Brain microvascular endothelial cell (primary cell): ENCODE measurements around the gene USP11.

Source experiments
- DNase-seq: peaks from one replicate; pipeline ENCODE4 v3.0.0-alpha.2; 2020
- H3K27ac ChIP-seq: fragments of 250-450 bp; sonication (Bioruptor Pico); 2 replicates; pipeline ENCODE4 v1.5.1; 2020; ENCODE audit warnings: mild to moderate bottlenecking, moderate library complexity
- H3K27me3 ChIP-seq: fragments of 250-450 bp; sonication (Bioruptor Pico); replicated peaks from 2 replicates; pipeline ENCODE4 v1.5.1; 2020; ENCODE audit warnings: mild to moderate bottlenecking
- H3K36me3 ChIP-seq: fragments of 250-450 bp; sonication (Bioruptor Pico); replicated peaks from 2 replicates; pipeline ENCODE4 v1.5.1; 2020; ENCODE audit warnings: mild to moderate bottlenecking
- H3K4me3 ChIP-seq: 2 replicates; pipeline ENCODE4 v1.5.1; 2011; ENCODE audit warnings: low read depth, mild to moderate bottlenecking, control low read depth, low read length, moderate library complexity
- in situ Hi-C: cut with HindIII; loops from 2 replicates; pipeline ENCODE4 v1.10.0; 2017; ENCODE audit warnings: low sequenced_read_pairs, low pct_ligation_motif_present
- TF ChIP-seq, protein P1 (sequence below): IDR thresholded peaks from 2 replicates; pipeline ENCODE4 v1.5.1; 2011; ENCODE audit warnings: low read depth, mild to moderate bottlenecking, moderate library complexity, low read length, control low read depth, inconsistent platforms; ENCODE audit errors: missing control alignments

The USP11 gene

DNA sequence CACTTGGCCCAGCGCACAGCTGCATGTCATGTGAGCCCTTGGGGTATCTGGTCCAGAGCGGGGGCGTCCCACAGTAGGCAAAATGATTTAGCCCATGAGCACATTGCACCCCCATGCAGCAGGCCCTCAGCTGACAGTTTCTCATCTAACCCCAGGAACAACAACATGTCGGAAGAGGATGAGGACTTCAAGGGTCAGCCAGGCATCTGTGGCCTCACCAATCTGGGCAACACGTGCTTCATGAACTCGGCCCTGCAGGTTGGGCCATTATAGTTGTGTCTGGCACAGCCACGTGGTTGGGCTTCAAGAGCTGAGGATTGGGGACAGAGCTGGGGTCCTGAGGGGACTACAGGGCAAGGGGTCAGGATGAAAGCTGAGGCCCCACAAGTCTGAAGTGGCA, 7.8 kb downstream of the USP11 start:
- TF ChIP-seq, protein P1, sequence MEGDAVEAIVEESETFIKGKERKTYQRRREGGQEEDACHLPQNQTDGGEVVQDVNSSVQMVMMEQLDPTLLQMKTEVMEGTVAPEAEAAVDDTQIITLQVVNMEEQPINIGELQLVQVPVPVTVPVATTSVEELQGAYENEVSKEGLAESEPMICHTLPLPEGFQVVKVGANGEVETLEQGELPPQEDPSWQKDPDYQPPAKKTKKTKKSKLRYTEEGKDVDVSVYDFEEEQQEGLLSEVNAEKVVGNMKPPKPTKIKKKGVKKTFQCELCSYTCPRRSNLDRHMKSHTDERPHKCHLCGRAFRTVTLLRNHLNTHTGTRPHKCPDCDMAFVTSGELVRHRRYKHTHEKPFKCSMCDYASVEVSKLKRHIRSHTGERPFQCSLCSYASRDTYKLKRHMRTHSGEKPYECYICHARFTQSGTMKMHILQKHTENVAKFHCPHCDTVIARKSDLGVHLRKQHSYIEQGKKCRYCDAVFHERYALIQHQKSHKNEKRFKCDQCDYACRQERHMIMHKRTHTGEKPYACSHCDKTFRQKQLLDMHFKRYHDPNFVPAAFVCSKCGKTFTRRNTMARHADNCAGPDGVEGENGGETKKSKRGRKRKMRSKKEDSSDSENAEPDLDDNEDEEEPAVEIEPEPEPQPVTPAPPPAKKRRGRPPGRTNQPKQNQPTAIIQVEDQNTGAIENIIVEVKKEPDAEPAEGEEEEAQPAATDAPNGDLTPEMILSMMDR: no peak
- H3K27me3 ChIP-seq: no peaks in the 10 kb centered on the region
- DNase-seq: no peak
- no peak overlapping the region for H3K4me3 ChIP-seq
- in situ Hi-C loops: no loop called here
- H3K27ac ChIP-seq: no peak overlapping the region
- peaks cover 15% of the 10 kb centered on the region for H3K36me3 ChIP-seq

DNA sequence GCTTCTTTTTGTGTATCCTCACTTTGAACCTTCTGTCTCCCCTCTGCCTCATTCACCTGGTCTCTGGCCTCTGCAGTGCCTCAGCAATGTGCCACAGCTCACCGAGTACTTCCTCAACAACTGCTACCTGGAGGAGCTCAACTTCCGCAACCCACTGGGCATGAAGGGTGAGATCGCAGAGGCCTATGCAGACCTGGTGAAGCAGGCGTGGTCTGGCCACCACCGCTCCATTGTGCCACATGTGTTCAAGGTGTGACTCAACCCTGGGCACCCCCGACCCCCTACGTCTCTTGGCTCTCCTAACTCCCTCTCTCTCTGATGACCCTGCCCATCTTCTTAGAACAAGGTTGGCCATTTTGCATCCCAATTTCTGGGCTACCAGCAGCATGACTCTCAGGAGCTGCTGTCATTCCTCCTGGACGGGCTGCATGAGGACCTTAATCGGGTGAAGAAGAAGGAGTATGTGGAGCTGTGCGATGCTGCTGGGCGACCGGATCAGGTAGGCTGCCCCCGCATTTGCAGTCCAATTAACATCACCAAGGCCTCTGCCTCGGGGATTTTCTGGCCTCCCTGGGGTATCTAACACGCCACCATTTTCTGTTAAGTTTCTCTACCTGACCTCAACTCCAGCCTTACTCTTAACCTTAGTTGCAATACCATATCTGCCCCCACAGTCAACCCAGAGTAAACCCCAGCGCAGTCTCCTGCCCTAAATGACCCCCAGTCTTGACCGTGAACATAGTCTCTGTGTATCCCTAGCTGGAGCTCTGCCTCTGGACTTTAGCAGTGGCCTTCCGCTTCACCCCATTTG, 8.6 kb downstream of the USP11 start:
- H3K36me3 ChIP-seq: peaks cover 21% of the 10 kb centered on the region
- H3K4me3 ChIP-seq: no peak overlapping the region
- TF ChIP-seq, protein P1: no peak
- no peaks in the 10 kb centered on the region for H3K27me3 ChIP-seq
- no peak overlapping the region for H3K27ac ChIP-seq
- in situ Hi-C loops: no loop called here
- DNase-seq: no peak

DNA sequence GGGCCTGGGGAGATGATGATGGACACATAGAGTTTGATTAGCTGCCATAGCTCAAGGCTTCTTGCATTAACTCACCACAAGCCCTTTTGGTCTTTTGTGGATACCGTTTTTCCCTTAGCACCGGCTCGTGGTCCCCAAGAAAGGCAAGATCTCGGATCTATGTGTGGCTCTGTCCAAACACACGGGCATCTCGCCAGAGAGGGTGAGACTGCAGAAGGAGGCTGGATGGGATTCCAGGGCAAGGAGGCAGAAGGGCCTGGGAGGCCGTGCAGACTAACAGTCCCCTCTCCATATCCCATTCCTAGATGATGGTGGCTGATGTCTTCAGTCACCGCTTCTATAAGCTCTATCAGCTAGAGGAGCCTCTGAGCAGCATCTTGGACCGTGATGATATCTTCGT, 9.5 kb downstream of the USP11 start:
- Histone ChIP-seq H3K4me3 (no peak overlapping the region), H3K27me3 (no peaks in the 10 kb centered on the region), H3K36me3 (peaks cover 21% of the 10 kb centered on the region), H3K27ac (no peak overlapping the region)
- DNase-seq: no peak
- in situ Hi-C loops: no loop called here
- TF ChIP-seq, protein P1: no peak

DNA sequence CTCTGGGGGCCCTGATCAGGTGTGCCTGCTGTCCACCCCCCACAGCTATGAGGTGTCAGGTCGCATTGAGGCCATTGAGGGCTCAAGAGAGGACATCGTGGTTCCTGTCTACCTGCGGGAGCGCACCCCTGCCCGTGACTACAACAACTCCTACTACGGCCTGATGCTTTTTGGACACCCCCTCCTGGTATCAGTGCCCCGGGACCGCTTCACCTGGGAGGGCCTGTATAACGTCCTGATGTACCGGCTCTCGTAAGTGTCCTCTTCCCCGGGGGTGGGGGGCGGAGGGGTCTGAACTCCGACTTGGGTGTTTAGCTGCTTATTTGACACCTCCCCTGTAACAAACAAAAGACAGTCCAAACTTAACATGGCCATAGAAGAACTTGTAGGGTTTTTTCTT, 10.5 kb downstream of the USP11 start:
- Histone ChIP-seq H3K27me3 (no peaks in the 10 kb centered on the region), H3K36me3 (peaks cover 21% of the 10 kb centered on the region), H3K27ac (no peak overlapping the region), H3K4me3 (no peak overlapping the region)
- DNase-seq: no peak
- in situ Hi-C loops: no loop called here
- TF ChIP-seq, protein P1: no peak

DNA sequence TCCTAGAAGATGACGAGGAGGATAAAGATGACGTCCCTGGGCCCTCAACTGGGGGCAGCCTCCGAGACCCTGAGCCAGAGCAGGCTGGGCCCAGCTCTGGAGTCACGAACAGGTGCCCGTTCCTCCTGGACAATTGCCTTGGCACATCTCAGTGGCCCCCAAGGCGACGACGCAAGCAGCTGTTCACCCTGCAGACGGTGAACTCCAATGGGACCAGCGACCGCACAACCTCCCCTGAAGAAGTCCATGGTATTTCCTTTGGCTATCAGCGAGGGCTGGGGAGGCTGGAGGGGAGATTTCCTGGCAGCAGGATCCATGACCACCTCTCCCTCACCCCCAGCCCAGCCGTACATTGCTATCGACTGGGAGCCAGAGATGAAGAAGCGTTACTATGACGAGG, 11.9 kb downstream of the USP11 start:
- H3K4me3 ChIP-seq: no peak overlapping the region
- peaks cover 21% of the 10 kb centered on the region for H3K36me3 ChIP-seq
- in situ Hi-C loops: no loop called here
- H3K27me3 ChIP-seq: no peaks in the 10 kb centered on the region
- H3K27ac ChIP-seq: no peak overlapping the region
- no peak for DNase-seq
- TF ChIP-seq, protein P1: no peak

DNA sequence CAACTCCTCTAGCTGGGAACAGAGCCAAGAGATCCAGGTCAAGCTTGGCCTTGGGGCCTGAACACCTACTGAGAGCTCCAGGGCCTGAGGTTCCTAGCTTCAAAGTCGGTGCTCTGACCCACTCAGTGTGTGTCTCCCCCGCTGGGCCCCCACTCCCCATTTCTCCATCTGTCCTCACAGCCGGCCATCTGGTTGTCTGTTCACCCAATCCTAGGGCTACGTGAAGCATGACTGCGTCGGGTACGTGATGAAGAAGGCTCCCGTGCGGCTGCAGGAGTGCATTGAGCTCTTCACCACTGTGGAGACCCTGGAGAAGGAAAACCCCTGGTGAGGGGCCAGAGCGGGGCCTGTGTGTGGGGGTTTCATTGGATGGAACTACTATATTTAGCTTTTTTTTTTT, 12.3 kb downstream of the USP11 start:
- no peak overlapping the region for H3K4me3 ChIP-seq
- DNase-seq: no peak
- no peaks in the 10 kb centered on the region for H3K27me3 ChIP-seq
- H3K36me3 ChIP-seq: peaks cover 19% of the 10 kb centered on the region
- in situ Hi-C loops: no loop called here
- TF ChIP-seq, protein P1: no peak
- H3K27ac ChIP-seq: no peak overlapping the region
